Omental fat pad (tissue), 4 donors: ENCODE measurements around the gene NT5DC1. TPM values are rescaled to one million over a fixed set of nuclear protein-coding genes. Genes with fewer than 3 reads are reported as not detected.

Experiments
- ATAC-seq: fragments of 150-250 bp; one replicate; pipeline ENCODE4 v1.9.1; 2016; ENCODE audit warnings: mild to moderate bottlenecking, moderate library complexity; ENCODE audit not compliant: low FRiP score
- DNase-seq: peaks from one replicate; pipeline ENCODE4 v3.0.0-alpha.2; 2019; ENCODE audit warnings: low spot score
- CTCF ChIP-seq, 3 donors: fragments of 450-650 bp; IDR thresholded peaks; one replicate each; pipeline ENCODE4 v1.5.1; 2016 to 2017; ENCODE audit warnings: antibody characterized with exemption in 3 of 3, mild to moderate bottlenecking in 3 of 3, moderate library complexity in 2 of 3
- total RNA-seq, 4 donors: library from RNA; depleted of rRNA; stranded (reverse); fragments of >200 nt; gene quantifications; one replicate each; pipeline ENCODE4 v1.1.0, GENCODE V29; 2016

Gene NT5DC1
- total RNA-seq, 4 donors from 2014 or later = 6.1 to 8.7 (median 8.2) TPM

- ATAC-seq (no peak), DNase-seq (no peak)
- TF ChIP-seq CTCF (IDR thresholded peaks at IDR 0.05) = no peak
Observed at GRCh38 chr6:116205281-116205680, 104.6 kb downstream of the NT5DC1 start.

GRCh38 chr6:116206231-116206903 lies 105.7 kb downstream of the NT5DC1 start:
- ATAC-seq (no peak), DNase-seq (no peak)
- TF ChIP-seq CTCF (IDR thresholded peaks at IDR 0.05) = no peak

- DNase-seq = no peak
- no peak for ATAC-seq
- TF ChIP-seq CTCF (IDR thresholded peaks at IDR 0.05) = no peak
Observed at GRCh38 chr6:116208056-116208785, 107.6 kb downstream of the NT5DC1 start.

GRCh38 chr6:116210316-116210715 lies 109.7 kb downstream of the NT5DC1 start:
- DNase-seq (no peak), ATAC-seq (no peak)

GRCh38 chr6:116210750-116211425 lies 110.2 kb downstream of the NT5DC1 start:
- TF ChIP-seq CTCF (IDR thresholded peaks at IDR 0.05) = no peak
- peak; percentile 89 for ATAC-seq

More at GRCh38 chr6:116210316-116210715, 109.7 kb downstream of the NT5DC1 start:
- TF ChIP-seq CTCF (IDR thresholded peaks at IDR 0.05) = no peak

GRCh38 chr6:116214681-116215080 lies 114.0 kb downstream of the NT5DC1 start:
- no peak for TF ChIP-seq CTCF (IDR thresholded peaks at IDR 0.05)
- ATAC-seq = no peak
- no peak for DNase-seq

More at GRCh38 chr6:116210750-116211425, 110.2 kb downstream of the NT5DC1 start:
- no peak for DNase-seq
